Measurements from ENCODE around the gene BTBD6.

DNA sequence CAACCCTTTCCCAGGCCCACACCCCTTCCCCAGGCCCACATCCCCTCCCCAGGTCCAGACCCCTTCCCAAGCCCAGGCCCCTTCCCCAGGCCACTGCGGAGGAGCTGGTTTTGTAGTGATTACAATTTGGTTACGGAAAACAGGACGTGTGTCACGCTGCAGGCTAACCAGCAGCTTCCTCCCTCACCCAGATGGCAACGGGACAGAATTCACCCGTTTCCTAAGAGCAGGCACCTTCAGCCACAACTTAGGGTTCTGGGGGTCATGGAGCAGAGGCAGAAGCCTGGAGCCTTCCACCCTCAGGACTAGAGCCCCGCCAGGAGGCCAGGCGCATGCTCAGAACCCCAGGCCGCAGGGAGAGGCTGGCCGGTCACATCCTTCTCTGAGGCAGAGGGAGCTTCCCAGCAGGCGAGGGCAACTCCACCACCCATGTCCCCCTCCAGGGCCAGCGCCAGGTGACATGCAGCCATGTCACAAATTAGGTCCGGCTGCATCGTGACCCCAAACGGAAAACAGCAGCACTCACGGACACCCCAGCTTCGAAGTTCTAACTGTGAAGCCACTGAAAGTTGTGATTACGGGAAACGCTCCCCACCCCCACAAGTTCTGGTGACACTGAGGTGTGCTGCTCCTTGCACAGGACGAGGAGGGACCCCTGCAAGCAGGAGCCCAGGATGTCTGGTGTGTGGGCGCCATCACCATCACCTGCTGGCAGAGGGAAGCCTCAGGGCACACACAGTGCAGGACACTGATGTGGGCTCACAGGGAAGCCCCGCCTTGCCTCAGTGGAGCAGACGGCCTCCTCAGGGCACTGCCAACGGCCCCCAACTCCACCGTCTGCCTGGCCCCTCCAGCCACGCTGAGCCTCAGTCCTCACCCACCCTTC lies 44.7 kb downstream of the BTBD6 start:
- TF ChIP-seq SPI1 (IDR thresholded peaks at IDR 0.05; ENCODE audit: low read depth, low read length) = no peak
- TF ChIP-seq POLR2A (IDR thresholded peaks at IDR 0.05; ENCODE audit: low read depth, low read length) = no peak
- no peak for TF ChIP-seq POLR2AphosphoS5 (IDR thresholded peaks at IDR 0.05; ENCODE audit: low read depth, low read length)
- TF ChIP-seq TAF1 (IDR thresholded peaks at IDR 0.05; ENCODE audit: low read depth, low read length) = no peak
- no peak for TF ChIP-seq PAX5 (IDR thresholded peaks at IDR 0.05; ENCODE audit: insufficient read depth, low read length, severe bottlenecking)
- TF ChIP-seq POU2F2 (IDR thresholded peaks at IDR 0.05; ENCODE audit: low read depth, low read length) = no peak

Data from GM12891 (cell line).